SK-N-SH treated with all-trans-retinoic acid at 6 μM for 48 hours (cell line): ENCODE results near the gene FAM170A.

Source experiments
- ATAC-seq: fragments of 200-7000 bp; cut with Tn5 transposase; 3 replicates; pipeline ENCODE4 v1.9.1; 2020; ENCODE audit warnings: mild to moderate bottlenecking, moderate library complexity
- ARNTL ChIP-seq: fragments of 450-650 bp; formaldehyde crosslinking; IDR thresholded peaks from 2 replicates; pipeline ENCODE4 v1.5.0; 2020; ENCODE audit warnings: low read depth, mild to moderate bottlenecking, moderate library complexity, borderline replicate concordance
- BACH2 ChIP-seq: fragments of 250-450 bp; sonication (Bioruptor Pico); IDR thresholded peaks from 2 replicates; pipeline ENCODE4 v1.9.0; 2021; ENCODE audit warnings: mild to moderate bottlenecking, borderline replicate concordance
- CSDC2 ChIP-seq: fragments of 250-450 bp; sonication (Bioruptor Pico); IDR thresholded peaks from 2 replicates; pipeline ENCODE4 v1.5.0; 2020; ENCODE audit warnings: mild to moderate bottlenecking, moderate library complexity
- CSRNP3 ChIP-seq: fragments of 250-450 bp; sonication (Bioruptor Pico); IDR thresholded peaks from 2 replicates; pipeline ENCODE4 v1.5.1; 2021; ENCODE audit warnings: mild to moderate bottlenecking, moderate library complexity
- ESRRG ChIP-seq: fragments of 250-450 bp; sonication (Bioruptor Pico); IDR thresholded peaks from 2 replicates; pipeline ENCODE4 v1.6.1; 2021; ENCODE audit warnings: mild to moderate bottlenecking
- ISL1 ChIP-seq: fragments of 250-450 bp; sonication (Bioruptor Pico); IDR thresholded peaks from 2 replicates; pipeline ENCODE4 v2.1.2; 2022; ENCODE audit warnings: mild to moderate bottlenecking, moderate library complexity
- OSR1 ChIP-seq: fragments of 250-450 bp; sonication (Bioruptor Pico); IDR thresholded peaks from 2 replicates; pipeline ENCODE4 v1.8.0; 2022; ENCODE audit warnings: moderate library complexity, mild to moderate bottlenecking, inconsistent platforms
- PATZ1 ChIP-seq: fragments of 250-450 bp; sonication (Bioruptor Pico); IDR thresholded peaks from 2 replicates; pipeline ENCODE4 v1.8.0; 2020; ENCODE audit warnings: mild to moderate bottlenecking, moderate library complexity, borderline replicate concordance
- POU6F1 ChIP-seq: fragments of 250-450 bp; sonication (Bioruptor Pico); IDR thresholded peaks from 2 replicates; pipeline ENCODE4 v1.8.0; 2021; ENCODE audit warnings: low read depth, mild to moderate bottlenecking, moderate library complexity, borderline replicate concordance
- RARB ChIP-seq: fragments of 250-450 bp; sonication (Bioruptor Pico); IDR thresholded peaks from 2 replicates; pipeline ENCODE4 v1.8.0; 2021; ENCODE audit warnings: mild to moderate bottlenecking, moderate library complexity
- SNAI2 ChIP-seq: fragments of 250-450 bp; sonication (Bioruptor Pico); IDR thresholded peaks from 2 replicates; pipeline ENCODE4 v1.5.0; 2020; ENCODE audit warnings: mild to moderate bottlenecking, moderate library complexity
- TCF4 ChIP-seq: fragments of 250-450 bp; sonication (Bioruptor Pico); IDR thresholded peaks from 2 replicates; pipeline ENCODE4 v1.8.0; 2021; ENCODE audit warnings: mild to moderate bottlenecking, moderate library complexity, borderline replicate concordance
- TOX ChIP-seq: fragments of 250-450 bp; sonication (Bioruptor Pico); IDR thresholded peaks from 2 replicates; pipeline ENCODE4 v1.8.0; 2021; ENCODE audit warnings: mild to moderate bottlenecking, moderate library complexity, borderline replicate concordance
- ZC3H10 ChIP-seq: fragments of 250-450 bp; sonication (Bioruptor Pico); IDR thresholded peaks from 2 replicates; pipeline ENCODE4 v1.5.1; 2021; ENCODE audit warnings: mild to moderate bottlenecking, moderate library complexity
- ZFP3 ChIP-seq: fragments of 250-450 bp; sonication (Bioruptor Pico); IDR thresholded peaks from 2 replicates; pipeline ENCODE4 v1.5.0; 2020; ENCODE audit warnings: mild to moderate bottlenecking, moderate library complexity
- ZFP30 ChIP-seq: fragments of 450-650 bp; formaldehyde crosslinking; IDR thresholded peaks from 2 replicates; pipeline ENCODE4 v1.5.0; 2022; ENCODE audit warnings: mild to moderate bottlenecking, moderate library complexity
- ZNF565 ChIP-seq: fragments of 450-650 bp; formaldehyde crosslinking; conservative IDR thresholded peaks from 2 replicates; pipeline ENCODE4 v1.5.0; 2020; ENCODE audit warnings: low read depth, mild to moderate bottlenecking, moderate library complexity
- ZNF70 ChIP-seq: fragments of 450-650 bp; formaldehyde crosslinking; IDR thresholded peaks from 2 replicates; pipeline ENCODE4 v1.5.0; 2020; ENCODE audit warnings: mild to moderate bottlenecking, moderate library complexity
- TF ChIP-seq, protein P1 (sequence below): fragments of 250-450 bp; sonication (Bioruptor Pico); IDR thresholded peaks from 2 replicates; pipeline ENCODE4 v1.5.1; 2020; ENCODE audit warnings: low read depth, mild to moderate bottlenecking, moderate library complexity
- TF ChIP-seq, protein P2 (sequence below): fragments of 250-450 bp; sonication (Bioruptor Pico); IDR thresholded peaks from 2 replicates; pipeline ENCODE4 v1.5.0; 2020; ENCODE audit warnings: mild to moderate bottlenecking, moderate library complexity

The FAM170A gene

DNA sequence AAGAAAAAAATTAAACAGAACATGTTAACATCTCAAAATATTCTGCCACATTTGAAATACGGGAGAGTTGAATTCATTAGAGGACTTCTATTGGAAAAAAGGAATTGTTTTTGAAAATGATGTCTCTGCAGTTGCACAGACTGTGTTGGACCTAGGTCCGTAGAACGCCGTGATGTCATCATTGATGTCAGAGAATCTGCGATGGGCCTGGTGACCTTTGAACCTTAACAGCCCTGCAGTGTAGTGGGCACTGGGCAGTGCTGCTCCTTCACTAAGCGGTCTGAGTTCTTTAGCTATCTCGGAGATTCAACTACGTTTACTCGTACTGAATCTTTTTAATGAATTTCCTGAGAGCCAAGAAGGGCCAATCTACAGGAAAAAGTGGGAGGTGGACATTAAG, at the start of gene FAM170A:
Gene FAM170A (plus strand): TSS at position 220 of the 400 bp plus-strand sequence. CDS start 211 bp downstream, outside the sequence.
- ATAC-seq = no peak
- TF ChIP-seq TCF4 (CRISPR knock-in tag) (no peak), ZFP3 (no peak), OSR1 (CRISPR knock-in tag) (no peak), POU6F1 (CRISPR knock-in tag) (no peak), ZNF70 (CRISPR knock-in tag) (no peak), ZC3H10 (CRISPR knock-in tag) (no peak), ARNTL (CRISPR knock-in tag) (no peak), ZNF565 (no peak)

- ATAC-seq = no peak
These were observed 46.4 kb upstream of the FAM170A start for GRCh38 chr5:119582987-119583386.

DNA sequence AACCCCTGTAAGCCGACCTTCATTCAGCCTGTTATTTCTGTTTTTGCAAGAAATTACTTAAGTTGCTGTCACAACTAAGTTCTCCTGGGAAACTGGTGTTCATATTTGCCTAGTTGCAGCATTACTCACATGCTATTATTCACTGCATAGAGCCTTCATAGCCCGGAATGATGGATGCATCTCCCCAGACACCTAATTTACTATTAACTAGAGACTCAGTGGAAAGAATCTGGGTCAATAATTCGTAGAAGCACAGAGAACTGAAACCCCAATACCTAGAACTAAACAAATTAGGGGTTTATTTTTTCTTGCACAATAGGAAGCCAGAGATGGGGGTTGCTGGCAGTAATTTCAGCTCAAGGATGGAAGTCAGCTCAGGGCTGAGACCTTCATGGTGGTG, 45.7 kb upstream of the FAM170A start:
- ATAC-seq = no peak
- TF ChIP-seq OSR1 (CRISPR knock-in tag) = no peak
- TF ChIP-seq RARB (CRISPR knock-in tag) = no peak

More at GRCh38 chr5:119582987-119583386, 46.4 kb upstream of the FAM170A start:
- TF ChIP-seq ZNF565 = no peak
- TF ChIP-seq CSRNP3 (CRISPR knock-in tag) = no peak
- TF ChIP-seq, all 23 proteins: peak for 0

DNA sequence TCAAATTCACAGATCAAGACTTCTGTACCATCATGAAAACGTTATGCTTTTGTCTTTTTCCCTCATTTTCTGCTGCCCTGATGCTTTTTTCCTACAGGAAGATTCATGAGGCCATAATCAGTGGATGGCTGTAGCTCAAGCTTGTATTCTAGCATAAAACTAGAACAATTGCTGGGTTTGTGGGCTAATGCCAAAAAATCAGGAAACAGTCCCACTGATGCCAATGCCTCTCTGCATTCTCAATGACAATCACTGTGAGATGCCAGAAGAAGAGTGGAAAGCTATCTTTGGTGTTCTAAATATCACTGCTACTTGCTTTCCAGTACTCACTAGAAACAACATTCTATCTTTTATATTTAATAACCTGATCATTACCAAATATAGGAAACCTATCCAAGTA, 33.3 kb upstream of the FAM170A start:
- ATAC-seq = no peak
- no peak for TF ChIP-seq TOX (CRISPR knock-in tag)
- no peak for TF ChIP-seq ESRRG (CRISPR knock-in tag)
- no peak for TF ChIP-seq SNAI2 (CRISPR knock-in tag)
- TF ChIP-seq, protein P1, sequence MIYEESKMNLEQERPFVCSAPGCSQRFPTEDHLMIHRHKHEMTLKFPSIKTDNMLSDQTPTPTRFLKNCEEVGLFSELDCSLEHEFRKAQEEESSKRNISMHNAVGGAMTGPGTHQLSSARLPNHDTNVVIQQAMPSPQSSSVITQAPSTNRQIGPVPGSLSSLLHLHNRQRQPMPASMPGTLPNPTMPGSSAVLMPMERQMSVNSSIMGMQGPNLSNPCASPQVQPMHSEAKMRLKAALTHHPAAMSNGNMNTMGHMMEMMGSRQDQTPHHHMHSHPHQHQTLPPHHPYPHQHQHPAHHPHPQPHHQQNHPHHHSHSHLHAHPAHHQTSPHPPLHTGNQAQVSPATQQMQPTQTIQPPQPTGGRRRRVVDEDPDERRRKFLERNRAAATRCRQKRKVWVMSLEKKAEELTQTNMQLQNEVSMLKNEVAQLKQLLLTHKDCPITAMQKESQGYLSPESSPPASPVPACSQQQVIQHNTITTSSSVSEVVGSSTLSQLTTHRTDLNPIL (CRISPR knock-in tag) = no peak
- TF ChIP-seq ZNF70 (CRISPR knock-in tag) = no peak
- no peak for TF ChIP-seq ZC3H10 (CRISPR knock-in tag)
- TF ChIP-seq ZFP30 (CRISPR knock-in tag) = no peak
- TF ChIP-seq ISL1 (CRISPR knock-in tag) = no peak
- no peak for TF ChIP-seq CSRNP3 (CRISPR knock-in tag)

DNA sequence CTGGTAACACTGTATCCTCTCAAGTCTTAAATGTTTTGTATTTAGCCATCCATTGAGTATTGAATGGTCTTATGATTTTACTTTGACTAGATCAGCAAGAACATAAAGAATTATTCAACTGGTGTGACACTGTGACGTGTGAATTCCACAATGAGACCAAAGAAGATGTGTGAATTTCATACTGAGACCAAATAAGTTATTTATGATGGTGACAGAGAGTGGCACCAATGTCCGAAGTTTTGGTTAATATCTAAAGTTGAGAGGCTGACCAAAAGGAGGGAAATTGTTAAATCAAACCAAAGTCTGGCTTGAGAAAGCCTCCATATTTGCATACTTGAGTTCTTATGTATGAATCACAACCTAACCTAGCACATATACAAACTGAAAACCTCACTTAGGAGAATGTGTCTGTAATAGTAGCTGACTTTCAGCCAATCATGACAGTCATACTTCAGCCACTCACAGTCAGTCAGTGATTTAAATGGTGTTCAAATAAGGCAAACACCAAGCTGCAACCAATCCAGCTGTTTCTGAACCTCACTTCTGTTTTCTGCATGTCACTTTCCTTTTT, 31.5 kb upstream of the FAM170A start:
- TF ChIP-seq ZNF70 (CRISPR knock-in tag) (no peak), CSDC2 (CRISPR knock-in tag) (no peak), BACH2 (CRISPR knock-in tag) (no peak), PATZ1 (CRISPR knock-in tag) (no peak), OSR1 (CRISPR knock-in tag) (no peak), POU6F1 (CRISPR knock-in tag) (no peak)
- TF ChIP-seq, protein P2, sequence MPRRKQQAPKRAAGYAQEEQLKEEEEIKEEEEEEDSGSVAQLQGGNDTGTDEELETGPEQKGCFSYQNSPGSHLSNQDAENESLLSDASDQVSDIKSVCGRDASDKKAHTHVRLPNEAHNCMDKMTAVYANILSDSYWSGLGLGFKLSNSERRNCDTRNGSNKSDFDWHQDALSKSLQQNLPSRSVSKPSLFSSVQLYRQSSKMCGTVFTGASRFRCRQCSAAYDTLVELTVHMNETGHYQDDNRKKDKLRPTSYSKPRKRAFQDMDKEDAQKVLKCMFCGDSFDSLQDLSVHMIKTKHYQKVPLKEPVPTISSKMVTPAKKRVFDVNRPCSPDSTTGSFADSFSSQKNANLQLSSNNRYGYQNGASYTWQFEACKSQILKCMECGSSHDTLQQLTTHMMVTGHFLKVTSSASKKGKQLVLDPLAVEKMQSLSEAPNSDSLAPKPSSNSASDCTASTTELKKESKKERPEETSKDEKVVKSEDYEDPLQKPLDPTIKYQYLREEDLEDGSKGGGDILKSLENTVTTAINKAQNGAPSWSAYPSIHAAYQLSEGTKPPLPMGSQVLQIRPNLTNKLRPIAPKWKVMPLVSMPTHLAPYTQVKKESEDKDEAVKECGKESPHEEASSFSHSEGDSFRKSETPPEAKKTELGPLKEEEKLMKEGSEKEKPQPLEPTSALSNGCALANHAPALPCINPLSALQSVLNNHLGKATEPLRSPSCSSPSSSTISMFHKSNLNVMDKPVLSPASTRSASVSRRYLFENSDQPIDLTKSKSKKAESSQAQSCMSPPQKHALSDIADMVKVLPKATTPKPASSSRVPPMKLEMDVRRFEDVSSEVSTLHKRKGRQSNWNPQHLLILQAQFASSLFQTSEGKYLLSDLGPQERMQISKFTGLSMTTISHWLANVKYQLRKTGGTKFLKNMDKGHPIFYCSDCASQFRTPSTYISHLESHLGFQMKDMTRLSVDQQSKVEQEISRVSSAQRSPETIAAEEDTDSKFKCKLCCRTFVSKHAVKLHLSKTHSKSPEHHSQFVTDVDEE (CRISPR knock-in tag) = no peak
- ATAC-seq = no peak
